ENCODE results near the gene PLEKHF1.

- no peak for TF ChIP-seq CTCF (IDR thresholded peaks at IDR 0.05)
- no peak for TF ChIP-seq EZH2 (IDR thresholded peaks at IDR 0.05; ENCODE audit: borderline replicate concordance, insufficient read depth, low read depth, low read length, poor library complexity, severe bottlenecking)
Measured at GRCh38 chr19:29668746-29669609, 3.7 kb downstream of the PLEKHF1 start.
